Colonic mucosa (tissue), 4 donors: ENCODE data around the gene ZNF296. TPM values are rescaled to one million over a fixed set of nuclear protein-coding genes. Genes with fewer than 3 reads are reported as not detected.

ENCODE experiments used
- DNase-seq: peaks from one replicate; pipeline ENCODE4 v3.0.0-alpha.2; 2020
- H3K27ac ChIP-seq: fragments of 200-600 bp; one replicate; pipeline ENCODE4 v1.8.0; 2021
- H3K27me3 ChIP-seq: fragments of 200-600 bp; one replicate; pipeline ENCODE4 v1.8.0; 2021
- H3K36me3 ChIP-seq: fragments of 200-600 bp; one replicate; pipeline ENCODE4 v1.8.0; 2021
- H3K4me1 ChIP-seq: fragments of 200-600 bp; one replicate; pipeline ENCODE4 v1.8.0; 2021; ENCODE audit warnings: mild to moderate bottlenecking
- H3K4me3 ChIP-seq: fragments of 200-600 bp; one replicate; pipeline ENCODE4 v1.8.0; 2021
- H3K9ac ChIP-seq, 2 donors: one replicate each; pipeline ENCODE4 v1.7.0; 2013; ENCODE audit warnings: control low read depth in 2 of 2, low read depth in 2 of 2, low read length in 2 of 2
- H3K9me3 ChIP-seq: fragments of 200-600 bp; one replicate; pipeline ENCODE4 v1.8.0; 2021
- intact Hi-C: fragments of 100-400 bp; cut with DNase I; formaldehyde crosslinking; loops from one replicate; pipeline ENCODE4 v1.14.1; 2022
- total RNA-seq, 2 donors: library from RNA; stranded (reverse); fragmentation: NEBNext Ultra II Directional in 1 of 2; extraction: Animal tissue kit (Norgen Biotek cat#: 25700) in 1 of 2; gene quantifications; one replicate each; pipeline ENCODE4 v1.2.1, GENCODE V29; 2021
- TF ChIP-seq, protein P1 (sequence below): fragments of 200-600 bp; IDR thresholded peaks from one replicate; pipeline ENCODE4 v1.8.0; 2022; ENCODE audit warnings: antibody characterized with exemption, mild to moderate bottlenecking
- donor health status: healthy.
- donor health status: DM: no; HTN: no; CAD: no.
- donor health status: DM: no; HTN: no; CAD: no.

Gene ZNF296
- total RNA-seq, 2 donors from 2014 or later = 3.4 to 7.0 TPM

GRCh38 chr19:45030825-45031224 lies 45.5 kb downstream of the ZNF296 start:
- Histone ChIP-seq H3K9me3 (no peaks in the 10 kb centered on the region), H3K4me1 (no peaks in the 10 kb centered on the region), H3K27ac (no peak overlapping the region), H3K4me3 (no peak overlapping the region), H3K27me3 (no peaks in the 10 kb centered on the region), H3K36me3 (peaks cover 6% of the 10 kb centered on the region), H3K9ac (no peak overlapping the region)
- TF ChIP-seq, protein P1, sequence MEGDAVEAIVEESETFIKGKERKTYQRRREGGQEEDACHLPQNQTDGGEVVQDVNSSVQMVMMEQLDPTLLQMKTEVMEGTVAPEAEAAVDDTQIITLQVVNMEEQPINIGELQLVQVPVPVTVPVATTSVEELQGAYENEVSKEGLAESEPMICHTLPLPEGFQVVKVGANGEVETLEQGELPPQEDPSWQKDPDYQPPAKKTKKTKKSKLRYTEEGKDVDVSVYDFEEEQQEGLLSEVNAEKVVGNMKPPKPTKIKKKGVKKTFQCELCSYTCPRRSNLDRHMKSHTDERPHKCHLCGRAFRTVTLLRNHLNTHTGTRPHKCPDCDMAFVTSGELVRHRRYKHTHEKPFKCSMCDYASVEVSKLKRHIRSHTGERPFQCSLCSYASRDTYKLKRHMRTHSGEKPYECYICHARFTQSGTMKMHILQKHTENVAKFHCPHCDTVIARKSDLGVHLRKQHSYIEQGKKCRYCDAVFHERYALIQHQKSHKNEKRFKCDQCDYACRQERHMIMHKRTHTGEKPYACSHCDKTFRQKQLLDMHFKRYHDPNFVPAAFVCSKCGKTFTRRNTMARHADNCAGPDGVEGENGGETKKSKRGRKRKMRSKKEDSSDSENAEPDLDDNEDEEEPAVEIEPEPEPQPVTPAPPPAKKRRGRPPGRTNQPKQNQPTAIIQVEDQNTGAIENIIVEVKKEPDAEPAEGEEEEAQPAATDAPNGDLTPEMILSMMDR = no peak
- no peak for DNase-seq
- intact Hi-C loops = no loop called here

GRCh38 chr19:45027371-45027770 lies 48.9 kb downstream of the ZNF296 start:
- TF ChIP-seq, protein P1 = no peak
- Histone ChIP-seq H3K9me3 (no peaks in the 10 kb centered on the region), H3K27ac (no peak overlapping the region), H3K27me3 (no peaks in the 10 kb centered on the region), H3K4me1 (no peaks in the 10 kb centered on the region), H3K9ac (no peak overlapping the region), H3K4me3 (no peak overlapping the region), H3K36me3 (peaks cover 6% of the 10 kb centered on the region)
- DNase-seq = no peak
- intact Hi-C loops = no loop called here

- Histone ChIP-seq H3K27me3 (no peaks in the 10 kb centered on the region), H3K4me3 (no peak overlapping the region), H3K9ac (no peak overlapping the region), H3K27ac (no peak overlapping the region), H3K4me1 (no peaks in the 10 kb centered on the region), H3K9me3 (no peaks in the 10 kb centered on the region), H3K36me3 (peaks cover 6% of the 10 kb centered on the region)
- no peak for DNase-seq
- intact Hi-C loops = no loop called here
- TF ChIP-seq, protein P1 = no peak
Observed at GRCh38 chr19:45025264-45025663, 51.0 kb downstream of the ZNF296 start.

DNA sequence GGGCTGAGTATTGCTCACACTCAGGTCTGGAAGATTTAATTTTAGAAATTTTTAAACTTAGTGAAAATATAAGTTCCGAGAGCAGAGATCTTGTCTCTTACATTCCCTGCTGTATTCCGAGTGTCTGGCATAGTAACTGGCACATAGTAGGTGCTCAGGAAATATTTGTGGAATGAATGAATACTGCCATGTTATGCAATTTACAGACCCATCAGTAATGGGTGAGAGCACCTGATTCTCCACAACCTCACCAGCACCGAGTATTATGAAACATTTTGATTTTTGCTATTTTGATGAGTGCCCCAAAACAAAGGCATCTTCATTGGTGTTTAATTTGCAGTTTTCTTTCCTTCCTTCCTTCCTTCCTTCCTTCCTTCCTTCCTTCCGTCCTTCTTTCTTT lies 53.2 kb downstream of the ZNF296 start:
- H3K27ac ChIP-seq = no peak overlapping the region
- no peaks in the 10 kb centered on the region for H3K36me3 ChIP-seq
- H3K4me1 ChIP-seq = no peaks in the 10 kb centered on the region
- H3K27me3 ChIP-seq = no peaks in the 10 kb centered on the region
- intact Hi-C loops = no loop called here
- H3K4me3 ChIP-seq = no peak overlapping the region
- TF ChIP-seq, protein P1 = no peak
- no peak for DNase-seq
- H3K9me3 ChIP-seq = no peaks in the 10 kb centered on the region
- H3K9ac ChIP-seq = no peak overlapping the region

GRCh38 chr19:45021971-45022370 lies 54.3 kb downstream of the ZNF296 start:
- Histone ChIP-seq H3K27ac (no peak overlapping the region), H3K9ac (no peak overlapping the region), H3K36me3 (no peaks in the 10 kb centered on the region), H3K27me3 (no peaks in the 10 kb centered on the region), H3K4me1 (no peaks in the 10 kb centered on the region), H3K9me3 (no peaks in the 10 kb centered on the region), H3K4me3 (no peak overlapping the region)
- no peak for DNase-seq
- TF ChIP-seq, protein P1 = no peak
- intact Hi-C loops = no loop called here

Other genes with a start within 250 kb of the ZNF296 start
- 100 to 1,000 TPM; 115 to 121 TPM for gene NECTIN2, start 230.2 kb downstream of the ZNF296 start, total RNA-seq
- gene TOMM40, start 185.2 kb downstream of the ZNF296 start, total RNA-seq = 100 to 1,000 TPM in 1 of 2 donors, 10 to 100 TPM in 1; 60.0 to 167 TPM
- gene APOE, start 170.7 kb downstream of the ZNF296 start, total RNA-seq = 10 to 100 TPM; 36.3 to 78.9 TPM
- gene APOC1, start 161.9 kb downstream of the ZNF296 start, total RNA-seq = 10 to 100 TPM; 10.4 to 19.9 TPM
- gene APOC4, start 134.2 kb downstream of the ZNF296 start, total RNA-seq = not detected
- gene APOC2, start 130.4 kb downstream of the ZNF296 start, total RNA-seq = 1 to 10 TPM; 1.4 to 2.7 TPM
- gene CLPTM1, start 121.1 kb downstream of the ZNF296 start, total RNA-seq = 100 to 1,000 TPM in 1 of 2 donors, 10 to 100 TPM in 1; 98.6 to 165 TPM
- 10 to 100 TPM; 17.1 to 42.4 TPM for gene RELB, start 75.0 kb downstream of the ZNF296 start, total RNA-seq
- 10 to 100 TPM; 53.5 to 82.6 TPM for gene CLASRP, start 37.4 kb downstream of the ZNF296 start, total RNA-seq
- 10 to 100 TPM; 22.4 to 37.5 TPM for gene GEMIN7, start 2.8 kb upstream of the ZNF296 start, total RNA-seq
- gene PPP1R37, start 16.7 kb upstream of the ZNF296 start, total RNA-seq = 10 to 100 TPM; 28.2 to 46.9 TPM
- under 1 TPM in 1 of 2 donors, not detected in 1; 0.07 TPM for gene NKPD1, start 84.5 kb upstream of the ZNF296 start, total RNA-seq
- gene TRAPPC6A, start 101.8 kb upstream of the ZNF296 start, total RNA-seq = 10 to 100 TPM; 17.2 to 35.2 TPM
- 10 to 100 TPM; 10.4 to 15.9 TPM for gene BLOC1S3, start 102.3 kb upstream of the ZNF296 start, total RNA-seq
- 1 to 10 TPM; 1.4 to 1.6 TPM for gene EXOC3L2, start 168.9 kb upstream of the ZNF296 start, total RNA-seq
- gene MARK4, start 174.8 kb upstream of the ZNF296 start, total RNA-seq = 10 to 100 TPM; 12.7 to 28.6 TPM
- gene CKM, start 246.4 kb upstream of the ZNF296 start, total RNA-seq = under 1 TPM in 1 of 2 donors, not detected in 1; 0.53 TPM